ENCODE results near the gene IPMK. TPM values are rescaled to one million over a fixed set of nuclear protein-coding genes. Genes with fewer than 3 reads are reported as not detected.

Gene IPMK
- total RNA-seq, 2 donors from 2014 or later, result 10.4 to 34.6 TPM

DNA sequence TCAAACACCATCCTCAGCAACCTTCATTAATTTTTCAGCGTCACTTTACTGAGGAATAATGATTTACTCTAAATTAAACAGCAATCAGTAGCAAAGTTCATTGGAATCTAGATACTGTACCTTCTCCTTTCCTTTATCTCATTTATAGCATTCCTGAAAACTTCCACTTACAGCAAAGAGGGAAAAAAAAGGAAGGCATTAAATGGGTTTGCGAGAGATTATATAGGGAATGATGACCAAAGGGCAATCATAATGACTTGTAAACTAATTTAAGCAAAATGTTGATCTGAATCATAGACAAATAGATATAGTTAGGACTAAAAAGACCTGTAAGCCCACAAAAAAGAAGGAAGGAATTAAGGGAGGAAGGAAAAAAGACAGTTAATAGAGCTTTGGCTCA lies 42.0 kb downstream of the IPMK start:
- H3K36me3 ChIP-seq, result no peaks in the 10 kb centered on the region
- TF ChIP-seq, protein P1, sequence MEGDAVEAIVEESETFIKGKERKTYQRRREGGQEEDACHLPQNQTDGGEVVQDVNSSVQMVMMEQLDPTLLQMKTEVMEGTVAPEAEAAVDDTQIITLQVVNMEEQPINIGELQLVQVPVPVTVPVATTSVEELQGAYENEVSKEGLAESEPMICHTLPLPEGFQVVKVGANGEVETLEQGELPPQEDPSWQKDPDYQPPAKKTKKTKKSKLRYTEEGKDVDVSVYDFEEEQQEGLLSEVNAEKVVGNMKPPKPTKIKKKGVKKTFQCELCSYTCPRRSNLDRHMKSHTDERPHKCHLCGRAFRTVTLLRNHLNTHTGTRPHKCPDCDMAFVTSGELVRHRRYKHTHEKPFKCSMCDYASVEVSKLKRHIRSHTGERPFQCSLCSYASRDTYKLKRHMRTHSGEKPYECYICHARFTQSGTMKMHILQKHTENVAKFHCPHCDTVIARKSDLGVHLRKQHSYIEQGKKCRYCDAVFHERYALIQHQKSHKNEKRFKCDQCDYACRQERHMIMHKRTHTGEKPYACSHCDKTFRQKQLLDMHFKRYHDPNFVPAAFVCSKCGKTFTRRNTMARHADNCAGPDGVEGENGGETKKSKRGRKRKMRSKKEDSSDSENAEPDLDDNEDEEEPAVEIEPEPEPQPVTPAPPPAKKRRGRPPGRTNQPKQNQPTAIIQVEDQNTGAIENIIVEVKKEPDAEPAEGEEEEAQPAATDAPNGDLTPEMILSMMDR (IDR thresholded peaks at IDR 0.05), result no peak
- no peak overlapping the region for H3K27ac ChIP-seq
- H3K27me3 ChIP-seq, result no peaks in the 10 kb centered on the region
- H3K4me3 ChIP-seq, result no peak overlapping the region
- H3K9me3 ChIP-seq, result no peaks in the 10 kb centered on the region
- DNase-seq, result no peak
- intact Hi-C loops (cut with DNase I), result no loop called here
- no peaks in the 10 kb centered on the region for H3K4me1 ChIP-seq
- no peak overlapping the region for H3K9ac ChIP-seq (ENCODE audit: low read depth in 2 of 2, low read length in 2 of 2)

DNA sequence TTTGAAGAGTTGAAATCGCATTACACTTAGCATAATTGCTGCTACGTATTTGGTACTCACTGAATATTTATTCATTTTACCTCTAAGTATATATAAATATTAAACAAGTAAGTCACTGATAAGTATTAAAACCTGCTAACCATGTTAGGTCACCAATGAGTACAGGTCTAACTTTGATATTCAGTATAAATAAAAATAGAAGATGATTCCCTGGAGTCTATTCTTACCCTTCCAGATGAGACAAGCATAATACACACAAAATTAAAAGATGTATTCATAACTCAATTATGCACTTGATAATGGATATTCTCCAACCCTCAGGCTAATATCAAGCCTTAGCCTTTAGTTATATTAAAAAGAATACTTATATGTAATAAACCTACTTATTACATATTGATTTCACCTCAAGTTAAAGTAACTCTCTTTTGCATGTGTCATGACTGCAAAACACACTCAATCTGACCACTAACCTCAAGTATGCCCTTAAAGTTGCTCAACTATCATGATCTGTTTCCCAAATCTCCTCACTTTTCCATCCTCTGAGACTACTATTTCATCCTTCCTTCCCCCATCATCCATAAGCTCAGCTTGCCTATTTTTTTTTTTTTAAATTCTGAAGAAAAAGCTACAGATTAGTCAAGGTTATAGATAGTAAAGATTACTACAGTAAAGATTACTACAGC lies 46.8 kb downstream of the IPMK start:
- Histone ChIP-seq H3K36me3 (no peaks in the 10 kb centered on the region), H3K4me1 (no peaks in the 10 kb centered on the region), H3K27ac (no peak overlapping the region), H3K9me3 (no peaks in the 10 kb centered on the region), H3K9ac (ENCODE audit: low read depth in 2 of 2, low read length in 2 of 2) (no peak overlapping the region), H3K4me3 (no peak overlapping the region), H3K27me3 (no peaks in the 10 kb centered on the region)
- no peak for DNase-seq
- intact Hi-C loops (cut with DNase I), result no loop called here
- TF ChIP-seq, protein P1 (IDR thresholded peaks at IDR 0.05), result no peak

DNA sequence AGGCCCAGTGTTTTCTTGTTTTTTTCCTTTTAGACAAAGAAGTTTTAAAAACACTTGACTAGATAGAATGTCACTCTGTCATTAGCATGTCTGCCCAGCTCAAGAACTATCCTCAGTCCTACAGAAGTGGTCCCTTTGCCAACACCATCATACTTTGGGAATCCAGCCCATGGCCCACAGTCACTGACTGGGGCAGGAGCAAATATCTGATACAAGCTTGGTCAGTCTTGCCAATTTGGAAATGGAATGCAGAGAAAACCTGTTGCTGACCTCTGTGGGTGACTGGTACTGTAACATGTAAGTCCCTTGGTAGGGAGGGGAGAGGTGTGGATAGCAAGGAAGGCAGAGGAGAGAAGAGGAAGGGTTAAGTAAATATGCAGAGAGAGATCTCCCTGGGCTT lies 47.8 kb downstream of the IPMK start:
- no peaks in the 10 kb centered on the region for H3K4me1 ChIP-seq
- DNase-seq, result no peak
- no peaks in the 10 kb centered on the region for H3K27me3 ChIP-seq
- no peaks in the 10 kb centered on the region for H3K36me3 ChIP-seq
- TF ChIP-seq, protein P1 (IDR thresholded peaks at IDR 0.05), result no peak
- H3K4me3 ChIP-seq, result no peak overlapping the region
- no peaks in the 10 kb centered on the region for H3K9me3 ChIP-seq
- intact Hi-C loops (cut with DNase I), result no loop called here
- no peak overlapping the region for H3K27ac ChIP-seq
- no peak overlapping the region for H3K9ac ChIP-seq (ENCODE audit: low read depth in 2 of 2, low read length in 2 of 2)

- Histone ChIP-seq H3K27me3 (no peaks in the 10 kb centered on the region), H3K4me3 (no peak overlapping the region), H3K9me3 (no peaks in the 10 kb centered on the region), H3K9ac (ENCODE audit: low read depth in 2 of 2, low read length in 2 of 2) (no peak overlapping the region), H3K27ac (no peak overlapping the region), H3K36me3 (no peaks in the 10 kb centered on the region), H3K4me1 (no peaks in the 10 kb centered on the region)
- TF ChIP-seq, protein P1 (IDR thresholded peaks at IDR 0.05), result no peak
- intact Hi-C loops (cut with DNase I), result no loop called here
- DNase-seq, result no peak
Observed at GRCh38 chr10:58217612-58218011, 50.1 kb downstream of the IPMK start.

GRCh38 chr10:58212622-58213021 lies 55.1 kb downstream of the IPMK start:
- H3K4me3 ChIP-seq, result no peak overlapping the region
- H3K9me3 ChIP-seq, result no peaks in the 10 kb centered on the region
- TF ChIP-seq, protein P1 (IDR thresholded peaks at IDR 0.05), result no peak
- H3K4me1 ChIP-seq, result no peaks in the 10 kb centered on the region
- no peak overlapping the region for H3K9ac ChIP-seq (ENCODE audit: low read depth in 2 of 2, low read length in 2 of 2)
- no peak for DNase-seq
- H3K27ac ChIP-seq, result no peak overlapping the region
- intact Hi-C loops (cut with DNase I), result no loop called here
- no peaks in the 10 kb centered on the region for H3K36me3 ChIP-seq
- H3K27me3 ChIP-seq, result no peaks in the 10 kb centered on the region

Data from colonic mucosa (tissue), 4 donors.